ENCODE measurements around the gene HDAC8. TPM values are rescaled to one million over a fixed set of nuclear protein-coding genes. Genes with fewer than 3 reads are reported as not detected.

The HDAC8 gene
- total RNA-seq, 1 donor from 2014 or later, result 22.3 TPM

- DNase-seq (ENCODE audit: low read depth), result no peak
- Histone ChIP-seq H3K27me3 (ENCODE audit: control insufficient read depth, insufficient read depth, low read length) (no peaks in the 10 kb centered on the region), H3K36me3 (ENCODE audit: control insufficient read depth, insufficient read depth, low read length) (no peaks in the 10 kb centered on the region), H3K4me3 (ENCODE audit: low read depth, low read length) (no peak overlapping the region)
- TF ChIP-seq CTCF (IDR thresholded peaks at IDR 0.05; ENCODE audit: insufficient read depth, low read length, poor library complexity, severe bottlenecking), result no peak
Observed at GRCh38 chrX:72470532-72471223, 102.0 kb downstream of the HDAC8 start.

- TF ChIP-seq CTCF (IDR thresholded peaks at IDR 0.05; ENCODE audit: insufficient read depth, low read length, poor library complexity, severe bottlenecking), result no peak
- no peak for DNase-seq (ENCODE audit: low read depth)
- Histone ChIP-seq H3K4me3 (ENCODE audit: low read depth, low read length) (no peak overlapping the region), H3K27me3 (ENCODE audit: control insufficient read depth, insufficient read depth, low read length) (no peaks in the 10 kb centered on the region), H3K36me3 (ENCODE audit: control insufficient read depth, insufficient read depth, low read length) (no peaks in the 10 kb centered on the region)
Observed at GRCh38 chrX:72470117-72470516, 102.5 kb downstream of the HDAC8 start.

GRCh38 chrX:72468607-72469006 is 104.0 kb downstream of the HDAC8 start:
- H3K36me3 ChIP-seq (ENCODE audit: control insufficient read depth, insufficient read depth, low read length), result no peaks in the 10 kb centered on the region
- TF ChIP-seq CTCF (IDR thresholded peaks at IDR 0.05; ENCODE audit: insufficient read depth, low read length, poor library complexity, severe bottlenecking), result no peak
- no peaks in the 10 kb centered on the region for H3K27me3 ChIP-seq (ENCODE audit: control insufficient read depth, insufficient read depth, low read length)
- H3K4me3 ChIP-seq (ENCODE audit: low read depth, low read length), result no peak overlapping the region
- no peak for DNase-seq (ENCODE audit: low read depth)

- Histone ChIP-seq H3K36me3 (ENCODE audit: control insufficient read depth, insufficient read depth, low read length) (no peaks in the 10 kb centered on the region), H3K27me3 (ENCODE audit: control insufficient read depth, insufficient read depth, low read length) (no peaks in the 10 kb centered on the region), H3K4me3 (ENCODE audit: low read depth, low read length) (no peak overlapping the region)
- no peak for DNase-seq (ENCODE audit: low read depth)
- TF ChIP-seq CTCF (IDR thresholded peaks at IDR 0.05; ENCODE audit: insufficient read depth, low read length, poor library complexity, severe bottlenecking), result no peak
Observed at GRCh38 chrX:72467135-72467534, 105.5 kb downstream of the HDAC8 start.

- Histone ChIP-seq H3K4me3 (ENCODE audit: low read depth, low read length) (no peak overlapping the region), H3K36me3 (ENCODE audit: control insufficient read depth, insufficient read depth, low read length) (no peaks in the 10 kb centered on the region), H3K27me3 (ENCODE audit: control insufficient read depth, insufficient read depth, low read length) (no peaks in the 10 kb centered on the region)
- no peak for DNase-seq (ENCODE audit: low read depth)
- no peak for TF ChIP-seq CTCF (IDR thresholded peaks at IDR 0.05; ENCODE audit: insufficient read depth, low read length, poor library complexity, severe bottlenecking)
Observed at GRCh38 chrX:72466493-72466892, 106.2 kb downstream of the HDAC8 start.

GRCh38 chrX:72465889-72466288 is 106.8 kb downstream of the HDAC8 start:
- no peak for TF ChIP-seq CTCF (IDR thresholded peaks at IDR 0.05; ENCODE audit: insufficient read depth, low read length, poor library complexity, severe bottlenecking)
- Histone ChIP-seq H3K36me3 (ENCODE audit: control insufficient read depth, insufficient read depth, low read length) (no peaks in the 10 kb centered on the region), H3K4me3 (ENCODE audit: low read depth, low read length) (no peak overlapping the region), H3K27me3 (ENCODE audit: control insufficient read depth, insufficient read depth, low read length) (no peaks in the 10 kb centered on the region)
- no peak for DNase-seq (ENCODE audit: low read depth)

Measured in kidney epithelial cell (primary cell).